Stimulated activated CD4-positive, alpha-beta T cell treated with anti-CD3 and anti-CD28 coated beads, Interleukin-2, amount 100 ng/mL, for 48 hours (primary cell): ENCODE results near the gene TMEM109.

Experiments
- DNase-seq, 2 donors: peaks; one replicate each; pipeline ENCODE4 v3.0.0-alpha.2; 2020

Gene TMEM109

GRCh38 chr11:60913793-60914632, at the start of gene TMEM109:
TMEM109 (plus strand) TSS chr11:60914158; CDS start chr11:60919694, 5,536 bp downstream.
- DNase-seq: peak; percentile 79 to 82

- DNase-seq: no peak
Observed at GRCh38 chr11:60864856-60865513, 49.0 kb upstream of the TMEM109 start.

GRCh38 chr11:60866911-60867870, 46.8 kb upstream of the TMEM109 start, which contains the start of gene ZP1:
ZP1 (plus strand) TSS chr11:60867542; CDS start chr11:60867562, 20 bp downstream.
- no peak for DNase-seq

- no peak for DNase-seq
Observed at GRCh38 chr11:60867871-60868681, 45.9 kb upstream of the TMEM109 start.

- DNase-seq: no peak
Observed at GRCh38 chr11:60868682-60869450, 45.1 kb upstream of the TMEM109 start.

- no peak for DNase-seq
Observed at GRCh38 chr11:60869451-60869825, 44.5 kb upstream of the TMEM109 start.

GRCh38 chr11:60870276-60870675, 43.7 kb upstream of the TMEM109 start:
- no peak for DNase-seq

- no peak for DNase-seq
Observed at GRCh38 chr11:60870733-60871377, 43.1 kb upstream of the TMEM109 start.

GRCh38 chr11:60871378-60872061, 42.4 kb upstream of the TMEM109 start:
- no peak for DNase-seq

- no peak for DNase-seq
Observed at GRCh38 chr11:60872124-60872960, 41.6 kb upstream of the TMEM109 start.

- DNase-seq: no peak
Observed at GRCh38 chr11:60872961-60873524, 40.9 kb upstream of the TMEM109 start.

GRCh38 chr11:60873533-60873932, 40.4 kb upstream of the TMEM109 start:
- no peak for DNase-seq

- no peak for DNase-seq
Observed at GRCh38 chr11:60874421-60875365, 39.3 kb upstream of the TMEM109 start.

- no peak for DNase-seq
Observed at GRCh38 chr11:60875366-60876167, 38.4 kb upstream of the TMEM109 start.

GRCh38 chr11:60876168-60876485, 37.8 kb upstream of the TMEM109 start:
- DNase-seq: no peak

- DNase-seq: no peak
Observed at GRCh38 chr11:60878245-60879101, 35.5 kb upstream of the TMEM109 start.
